NAMALWA (cell line): Measurements from ENCODE around the gene MACROD1.

ENCODE experiments used
- DNase-seq: peaks from one replicate; pipeline ENCODE4 v3.0.0-alpha.2; 2015; ENCODE audit warnings: low spot score

The MACROD1 gene

GRCh38 chr11:64015510-64015909 lies 150.4 kb downstream of the MACROD1 start:
- no peak for DNase-seq

- no peak for DNase-seq
Measured at GRCh38 chr11:64014356-64014755, 151.6 kb downstream of the MACROD1 start.

- no peak for DNase-seq
Measured at GRCh38 chr11:64013141-64013896, 152.6 kb downstream of the MACROD1 start.

GRCh38 chr11:64011371-64011770 lies 154.5 kb downstream of the MACROD1 start:
- no peak for DNase-seq

- no peak for DNase-seq
Measured at GRCh38 chr11:64010783-64011182, 155.1 kb downstream of the MACROD1 start.

- no peak for DNase-seq
Measured at GRCh38 chr11:64009710-64010109, 156.2 kb downstream of the MACROD1 start.

GRCh38 chr11:64008914-64009633 lies 156.8 kb downstream of the MACROD1 start:
- no peak for DNase-seq

GRCh38 chr11:64008283-64008913 lies 157.5 kb downstream of the MACROD1 start:
- no peak for DNase-seq

- no peak for DNase-seq
Measured at GRCh38 chr11:64007629-64008282, 158.2 kb downstream of the MACROD1 start.

- no peak for DNase-seq
Measured at GRCh38 chr11:64007160-64007628, 158.7 kb downstream of the MACROD1 start.

GRCh38 chr11:64006398-64006797 lies 159.5 kb downstream of the MACROD1 start:
- DNase-seq = no peak

GRCh38 chr11:64005691-64006090 lies 160.2 kb downstream of the MACROD1 start:
- DNase-seq = no peak

GRCh38 chr11:64004590-64004984 lies 161.3 kb downstream of the MACROD1 start:
- no peak for DNase-seq

GRCh38 chr11:64003807-64004589 lies 161.9 kb downstream of the MACROD1 start:
- no peak for DNase-seq

GRCh38 chr11:64001484-64002420 lies 164.2 kb downstream of the MACROD1 start:
- peak; percentile 53 for DNase-seq

GRCh38 chr11:64000740-64001483 lies 165.0 kb downstream of the MACROD1 start:
- DNase-seq = no peak

- DNase-seq = peak; percentile 70
Measured at GRCh38 chr11:64000026-64000739, 165.7 kb downstream of the MACROD1 start.

GRCh38 chr11:63999349-64000025 lies 166.4 kb downstream of the MACROD1 start:
- no peak for DNase-seq
